Measurements from ENCODE around the gene ZRANB1. TPM values are rescaled to one million over a fixed set of nuclear protein-coding genes. Genes with fewer than 3 reads are reported as not detected.

ZRANB1 gene
- total RNA-seq, 4 donors from 2014 or later, result 10.7 to 18.8 (median 15.5) TPM

DNA sequence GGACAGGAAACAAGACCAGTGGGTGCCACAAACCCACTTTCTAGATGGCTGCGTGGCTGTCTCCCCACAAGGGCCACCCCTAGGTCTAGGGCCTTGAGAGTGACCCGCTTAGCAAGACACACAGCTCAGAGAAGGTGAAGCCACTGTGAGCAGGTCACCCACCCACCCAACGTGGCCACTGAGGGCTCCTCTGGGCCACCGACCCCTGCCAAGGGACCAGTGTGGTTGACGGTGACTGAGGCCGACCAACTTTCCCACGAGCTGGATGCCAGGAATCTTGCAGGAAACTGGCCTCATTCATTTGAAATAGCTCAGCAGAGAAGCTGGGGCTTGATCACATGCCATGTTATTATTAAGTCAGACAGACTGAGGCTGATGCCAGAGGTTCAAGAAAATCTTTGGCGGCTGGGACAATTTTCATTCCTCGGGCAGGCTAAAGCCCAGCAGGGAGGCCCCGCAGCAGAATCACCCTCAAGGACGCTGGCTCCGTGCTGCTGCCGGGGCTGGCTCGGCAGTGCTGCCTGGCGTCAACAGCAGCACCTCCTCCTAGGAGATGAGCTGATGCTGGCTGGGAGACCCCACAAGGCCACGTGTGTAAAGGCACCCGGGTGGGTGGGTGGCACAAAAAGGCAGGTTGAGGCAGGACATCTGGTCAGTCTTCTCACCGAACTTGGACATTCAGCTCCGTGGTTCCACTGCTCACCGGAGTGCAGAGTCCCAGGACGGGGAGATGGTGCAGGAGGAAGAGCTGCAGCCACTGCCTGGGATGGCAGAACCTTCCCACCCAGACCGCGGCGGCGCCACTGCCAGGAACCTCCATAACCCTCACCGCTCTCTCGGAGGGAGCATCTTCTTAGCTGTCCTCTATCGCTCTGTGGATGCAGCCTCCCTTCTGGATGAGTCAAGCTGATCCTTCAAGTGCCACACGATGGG lies 57.8 kb downstream of the ZRANB1 start:
- TF ChIP-seq POLR2A (IDR thresholded peaks at IDR 0.05), result no peak
- TF ChIP-seq, protein P1, sequence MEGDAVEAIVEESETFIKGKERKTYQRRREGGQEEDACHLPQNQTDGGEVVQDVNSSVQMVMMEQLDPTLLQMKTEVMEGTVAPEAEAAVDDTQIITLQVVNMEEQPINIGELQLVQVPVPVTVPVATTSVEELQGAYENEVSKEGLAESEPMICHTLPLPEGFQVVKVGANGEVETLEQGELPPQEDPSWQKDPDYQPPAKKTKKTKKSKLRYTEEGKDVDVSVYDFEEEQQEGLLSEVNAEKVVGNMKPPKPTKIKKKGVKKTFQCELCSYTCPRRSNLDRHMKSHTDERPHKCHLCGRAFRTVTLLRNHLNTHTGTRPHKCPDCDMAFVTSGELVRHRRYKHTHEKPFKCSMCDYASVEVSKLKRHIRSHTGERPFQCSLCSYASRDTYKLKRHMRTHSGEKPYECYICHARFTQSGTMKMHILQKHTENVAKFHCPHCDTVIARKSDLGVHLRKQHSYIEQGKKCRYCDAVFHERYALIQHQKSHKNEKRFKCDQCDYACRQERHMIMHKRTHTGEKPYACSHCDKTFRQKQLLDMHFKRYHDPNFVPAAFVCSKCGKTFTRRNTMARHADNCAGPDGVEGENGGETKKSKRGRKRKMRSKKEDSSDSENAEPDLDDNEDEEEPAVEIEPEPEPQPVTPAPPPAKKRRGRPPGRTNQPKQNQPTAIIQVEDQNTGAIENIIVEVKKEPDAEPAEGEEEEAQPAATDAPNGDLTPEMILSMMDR (IDR thresholded peaks at IDR 0.05), result no peak
- Histone ChIP-seq H3K4me1 (peaks cover 0 to 24% (median 0%) of the 10 kb centered on the region in 4 donors), H3K27me3 (no peaks in the 10 kb centered on the region), H3K4me3 (no peak overlapping the region), H3K27ac (peak overlapping the region in 2 of 4 donors; percentile 19 to 34), H3K36me3 (peaks cover 0 to 90% (median 0%) of the 10 kb centered on the region in 3 donors), H3K9me3 (no peaks in the 10 kb centered on the region)
- peak; percentile 15 to 47 (median 44) for DNase-seq

DNA sequence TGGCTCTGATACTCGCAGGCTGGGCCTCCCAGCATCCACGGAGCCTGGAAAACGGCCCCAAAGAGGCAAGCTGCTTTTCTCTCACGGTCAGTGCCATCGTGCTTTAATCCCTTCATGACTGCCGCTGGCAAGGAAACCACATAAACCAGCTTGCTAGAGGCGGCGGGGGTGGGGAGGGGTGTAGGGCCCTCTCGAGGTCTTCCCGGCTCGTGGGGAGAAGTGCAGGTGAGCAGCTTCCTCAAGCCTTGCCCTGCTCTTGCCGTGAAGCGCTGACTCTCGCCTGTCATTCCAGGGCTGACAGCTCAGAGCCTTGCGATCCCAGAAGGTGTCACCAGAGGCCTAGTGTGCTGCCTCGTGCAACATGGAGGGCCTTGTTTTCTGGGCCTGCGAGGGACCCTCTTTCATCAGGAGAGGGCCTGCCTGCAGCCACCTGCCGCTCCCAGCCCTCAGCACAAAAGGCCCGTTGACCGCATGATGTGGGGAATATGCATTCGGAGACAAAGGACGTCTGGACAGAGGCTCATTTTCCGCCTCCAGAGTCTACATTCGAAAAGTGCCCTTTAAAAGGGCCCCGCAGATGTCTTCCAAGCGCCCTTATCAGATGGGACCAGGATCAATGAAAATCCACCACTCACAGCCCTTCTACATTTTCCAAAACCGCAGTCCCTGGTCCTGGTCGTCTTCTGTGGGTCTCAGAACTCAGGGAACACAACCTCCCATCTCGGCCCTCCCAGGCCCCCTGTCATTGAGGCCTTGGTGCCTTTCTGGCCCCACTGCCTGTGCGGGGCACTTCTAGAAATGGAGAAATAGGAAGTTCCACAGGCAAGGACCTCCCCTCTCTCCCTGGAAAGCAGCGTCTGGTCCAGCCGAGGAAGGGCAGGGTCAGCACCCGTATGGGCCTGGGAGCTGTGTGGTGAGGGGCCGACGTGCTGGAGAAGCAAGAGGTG lies 58.7 kb downstream of the ZRANB1 start:
- Histone ChIP-seq H3K9me3 (no peaks in the 10 kb centered on the region), H3K4me3 (no peak overlapping the region), H3K27me3 (no peaks in the 10 kb centered on the region), H3K4me1 (peaks cover 0 to 24% (median 0%) of the 10 kb centered on the region in 4 donors), H3K27ac (peak overlapping the region in 1 of 4 donors; percentile 34), H3K36me3 (peaks cover 0 to 90% (median 0%) of the 10 kb centered on the region in 3 donors)
- DNase-seq, result peak in 1 of 3 donors; percentile 43
- TF ChIP-seq POLR2A (IDR thresholded peaks at IDR 0.05), result no peak
- TF ChIP-seq, protein P1 (IDR thresholded peaks at IDR 0.05), result no peak

DNA sequence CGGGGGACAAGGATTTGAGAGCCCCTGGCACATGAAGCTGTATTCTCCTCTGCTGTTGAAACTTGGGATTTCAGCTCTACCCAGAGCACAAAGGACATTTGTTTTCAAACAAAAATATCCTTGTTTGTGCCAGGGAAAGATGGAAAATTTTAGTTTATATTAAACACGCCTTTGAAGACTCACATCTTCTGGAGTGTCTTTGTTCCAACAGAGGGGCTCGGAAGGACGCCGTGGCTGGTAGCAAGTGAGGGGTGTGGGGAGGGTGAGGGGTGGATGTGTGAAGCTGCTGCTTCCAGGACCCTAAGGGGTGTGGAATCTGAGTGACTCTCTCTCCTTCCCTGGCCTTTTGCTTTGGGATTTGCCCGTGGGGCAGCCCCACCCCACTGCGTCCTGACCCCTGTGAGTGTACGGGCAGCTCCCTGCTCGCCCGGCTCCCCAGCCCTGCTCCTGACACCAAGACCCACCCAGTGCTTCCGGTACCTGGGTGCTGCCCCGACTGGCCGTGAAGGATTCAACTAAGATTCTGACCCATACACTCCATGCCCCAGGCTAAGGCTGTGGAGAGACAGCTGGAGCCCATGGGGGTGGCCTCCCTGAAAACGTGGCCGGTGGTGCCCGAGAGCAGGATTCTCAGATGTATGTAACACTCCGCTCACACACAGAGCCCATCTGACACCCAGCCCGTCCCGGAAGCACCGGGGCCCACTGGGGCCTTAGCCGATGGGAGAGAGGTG lies 59.6 kb downstream of the ZRANB1 start:
- Histone ChIP-seq H3K27me3 (no peaks in the 10 kb centered on the region), H3K27ac (no peak overlapping the region), H3K4me3 (no peak overlapping the region), H3K9me3 (no peaks in the 10 kb centered on the region), H3K4me1 (peaks cover 0 to 25% (median 0%) of the 10 kb centered on the region in 4 donors), H3K36me3 (peaks cover 0 to 89% (median 0%) of the 10 kb centered on the region in 3 donors)
- TF ChIP-seq POLR2A (IDR thresholded peaks at IDR 0.05), result no peak
- TF ChIP-seq, protein P1 (IDR thresholded peaks at IDR 0.05), result no peak
- DNase-seq, result no peak

DNA sequence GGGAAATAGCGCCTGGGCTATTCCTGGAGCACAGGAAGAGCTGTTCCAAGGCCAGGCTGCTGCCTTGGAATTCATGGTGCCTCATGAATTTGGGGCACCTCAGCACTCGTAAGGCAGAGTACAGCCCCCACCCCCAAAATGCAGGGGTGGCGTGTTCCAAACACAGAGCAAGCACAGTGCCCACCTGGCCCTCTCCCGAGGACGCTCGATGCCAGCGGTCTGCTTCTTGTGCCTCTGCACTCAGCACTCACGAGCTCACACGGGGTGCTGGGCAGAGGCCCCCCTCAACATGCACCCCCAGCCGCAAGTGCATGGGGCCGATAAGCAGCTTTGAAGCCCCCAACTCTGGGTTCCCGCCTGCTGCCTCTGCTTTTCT lies 60.1 kb downstream of the ZRANB1 start:
- H3K27ac ChIP-seq, result no peak overlapping the region
- H3K4me1 ChIP-seq, result peaks cover 0 to 29% (median 0%) of the 10 kb centered on the region in 4 donors
- no peaks in the 10 kb centered on the region for H3K27me3 ChIP-seq
- H3K36me3 ChIP-seq, result peaks cover 0 to 83% (median 0%) of the 10 kb centered on the region in 3 donors
- H3K9me3 ChIP-seq, result no peaks in the 10 kb centered on the region
- TF ChIP-seq POLR2A (IDR thresholded peaks at IDR 0.05), result no peak
- TF ChIP-seq, protein P1 (IDR thresholded peaks at IDR 0.05), result no peak
- DNase-seq, result no peak
- no peak overlapping the region for H3K4me3 ChIP-seq
